Neural cell (in vitro differentiated cells): Measurements from ENCODE around the gene TBC1D9B.

Experiments
- CTCF ChIP-seq: fragments of 450-650 bp; IDR thresholded peaks from 2 replicates; pipeline ENCODE4 v1.5.1; 2014; ENCODE audit warnings: antibody characterized with exemption, mild to moderate bottlenecking, moderate library complexity; ENCODE audit not compliant: poor library complexity, severe bottlenecking
- MXI1 ChIP-seq: fragments of 450-650 bp; conservative IDR thresholded peaks from 2 replicates; pipeline ENCODE4 v1.6.1; 2014; ENCODE audit warnings: antibody characterized with exemption, mild to moderate bottlenecking; ENCODE audit not compliant: poor library complexity, severe bottlenecking

GRCh38 chr5:179874136-179874535 is 33.6 kb downstream of the TBC1D9B start:
- TF ChIP-seq CTCF (no peak), MXI1 (no peak)
